Epidermal melanocyte (primary cell): ENCODE results near the gene NDUFB3.

ENCODE experiments used
- DNase-seq: peaks from one replicate; pipeline ENCODE4 v3.0.0; 2011; ENCODE audit warnings: low spot score; ENCODE audit not compliant: insufficient read length

The NDUFB3 gene

GRCh38 chr2:201128033-201128432, 56.2 kb downstream of the NDUFB3 start:
- DNase-seq = no peak

GRCh38 chr2:201128933-201129505, 57.2 kb downstream of the NDUFB3 start:
- DNase-seq = no peak

GRCh38 chr2:201130524-201131186, 58.9 kb downstream of the NDUFB3 start:
- DNase-seq = no peak

- DNase-seq = no peak
These were observed 60.7 kb downstream of the NDUFB3 start for GRCh38 chr2:201132518-201132917.
